ENCODE measurements around the gene PHF21A.

The PHF21A gene

DNA sequence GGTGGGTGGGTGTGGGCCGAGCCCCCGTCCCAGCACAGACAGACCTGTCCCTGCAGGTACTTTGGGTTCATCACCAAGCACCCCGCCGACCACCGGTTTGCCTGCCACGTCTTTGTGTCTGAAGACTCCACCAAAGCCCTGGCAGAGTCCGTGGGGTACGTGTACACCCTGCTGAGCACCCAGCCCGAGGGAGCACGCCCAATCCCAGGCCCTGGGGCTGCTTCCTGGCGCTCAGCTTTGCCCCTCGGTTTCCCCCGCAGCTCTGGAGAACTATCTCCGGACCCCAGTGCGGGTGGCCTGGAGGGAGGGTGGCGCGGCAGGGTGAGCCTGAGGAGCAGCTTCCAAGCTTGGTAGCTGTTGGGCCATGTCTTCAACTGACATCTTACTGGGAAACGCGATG lies 216.2 kb downstream of the PHF21A start:
- TF ChIP-seq, protein P1, sequence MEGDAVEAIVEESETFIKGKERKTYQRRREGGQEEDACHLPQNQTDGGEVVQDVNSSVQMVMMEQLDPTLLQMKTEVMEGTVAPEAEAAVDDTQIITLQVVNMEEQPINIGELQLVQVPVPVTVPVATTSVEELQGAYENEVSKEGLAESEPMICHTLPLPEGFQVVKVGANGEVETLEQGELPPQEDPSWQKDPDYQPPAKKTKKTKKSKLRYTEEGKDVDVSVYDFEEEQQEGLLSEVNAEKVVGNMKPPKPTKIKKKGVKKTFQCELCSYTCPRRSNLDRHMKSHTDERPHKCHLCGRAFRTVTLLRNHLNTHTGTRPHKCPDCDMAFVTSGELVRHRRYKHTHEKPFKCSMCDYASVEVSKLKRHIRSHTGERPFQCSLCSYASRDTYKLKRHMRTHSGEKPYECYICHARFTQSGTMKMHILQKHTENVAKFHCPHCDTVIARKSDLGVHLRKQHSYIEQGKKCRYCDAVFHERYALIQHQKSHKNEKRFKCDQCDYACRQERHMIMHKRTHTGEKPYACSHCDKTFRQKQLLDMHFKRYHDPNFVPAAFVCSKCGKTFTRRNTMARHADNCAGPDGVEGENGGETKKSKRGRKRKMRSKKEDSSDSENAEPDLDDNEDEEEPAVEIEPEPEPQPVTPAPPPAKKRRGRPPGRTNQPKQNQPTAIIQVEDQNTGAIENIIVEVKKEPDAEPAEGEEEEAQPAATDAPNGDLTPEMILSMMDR (IDR thresholded peaks at IDR 0.05; ENCODE audit: borderline replicate concordance, extremely low read depth, low read length, poor library complexity, severe bottlenecking) = no peak
- no peak for TF ChIP-seq EZH2 (IDR thresholded peaks at IDR 0.05; ENCODE audit: borderline replicate concordance, low read depth, low read length, severe bottlenecking)
- no peaks in the 10 kb centered on the region for H3K79me2 ChIP-seq (ENCODE audit: insufficient read depth, low read length)
- no peak overlapping the region for H3K9ac ChIP-seq (ENCODE audit: low read depth, low read length)
- H4K20me1 ChIP-seq (ENCODE audit: insufficient read depth, low read length) = peaks cover 5% of the 10 kb centered on the region; the same call in 1 of the 2 replicates
- no peak overlapping the region for H3K4me3 ChIP-seq (ENCODE audit: low read depth in 1 of 2, low read length in 2 of 2)
- H3K4me1 ChIP-seq (ENCODE audit: insufficient read depth, low read length) = no peaks in the 10 kb centered on the region
- H3K27me3 ChIP-seq (ENCODE audit: insufficient read depth, low read length, poor library complexity) = no peaks in the 10 kb centered on the region
- H3K4me2 ChIP-seq (ENCODE audit: insufficient read depth, low read length) = no peak overlapping the region
- no peaks in the 10 kb centered on the region for H3K9me3 ChIP-seq (ENCODE audit: insufficient read depth, low read length, severe bottlenecking)
- ATAC-seq (ENCODE audit: insufficient read depth, low read depth) = no peak
- no peak overlapping the region for H3K27ac ChIP-seq (ENCODE audit: low read length)
- no peak overlapping the region for H2AFZ ChIP-seq (ENCODE audit: low read depth, low read length)
- DNase-seq = no peak
- peaks cover 10% of the 10 kb centered on the region; the same call in 1 of the 2 replicates for H3K36me3 ChIP-seq (ENCODE audit: insufficient read depth, low read length)

DNA sequence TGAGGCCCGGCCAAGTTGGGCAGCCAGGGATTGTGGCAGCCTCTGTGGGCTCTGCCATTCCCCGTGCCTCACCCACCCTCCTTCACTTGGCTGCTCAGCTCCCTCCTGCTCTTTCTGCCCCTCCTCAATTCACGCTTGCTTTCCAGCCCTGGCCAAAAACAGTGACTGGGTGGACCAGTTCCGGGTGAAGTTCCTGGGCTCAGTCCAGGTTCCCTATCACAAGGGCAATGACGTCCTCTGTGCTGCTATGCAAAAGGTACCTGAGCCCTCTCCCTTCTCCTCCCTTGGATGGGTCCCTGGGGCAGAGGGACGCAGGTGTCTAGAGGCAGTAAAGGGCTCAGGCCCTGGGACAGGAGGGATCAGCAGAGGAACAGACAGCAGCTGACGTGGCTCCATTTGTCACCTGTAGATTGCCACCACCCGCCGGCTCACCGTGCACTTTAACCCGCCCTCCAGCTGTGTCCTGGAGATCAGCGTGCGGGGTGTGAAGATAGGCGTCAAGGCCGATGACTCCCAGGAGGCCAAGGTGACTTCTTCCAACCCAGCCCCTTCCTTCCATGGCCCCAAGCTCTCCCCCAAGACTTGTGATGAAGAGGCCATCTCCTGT lies 216.8 kb downstream of the PHF21A start:
- H3K9me3 ChIP-seq (ENCODE audit: insufficient read depth, low read length, severe bottlenecking) = no peaks in the 10 kb centered on the region
- no peaks in the 10 kb centered on the region for H3K4me1 ChIP-seq (ENCODE audit: insufficient read depth, low read length)
- TF ChIP-seq, protein P1 (IDR thresholded peaks at IDR 0.05; ENCODE audit: borderline replicate concordance, extremely low read depth, low read length, poor library complexity, severe bottlenecking) = no peak
- TF ChIP-seq EZH2 (IDR thresholded peaks at IDR 0.05; ENCODE audit: borderline replicate concordance, low read depth, low read length, severe bottlenecking) = no peak
- 0 out of 2 replicates have a peak, but pooled peaks cover 4% of the 10 kb centered on the region for H3K36me3 ChIP-seq (ENCODE audit: insufficient read depth, low read length)
- no peak overlapping the region for H3K4me3 ChIP-seq (ENCODE audit: low read depth in 1 of 2, low read length in 2 of 2)
- H3K9ac ChIP-seq (ENCODE audit: low read depth, low read length) = no peak overlapping the region
- no peaks in the 10 kb centered on the region for H3K79me2 ChIP-seq (ENCODE audit: insufficient read depth, low read length)
- H2AFZ ChIP-seq (ENCODE audit: low read depth, low read length) = no peak overlapping the region
- DNase-seq (no peak), ATAC-seq (ENCODE audit: insufficient read depth, low read depth) (no peak)
- H3K27me3 ChIP-seq (ENCODE audit: insufficient read depth, low read length, poor library complexity) = no peaks in the 10 kb centered on the region
- no peak overlapping the region for H3K27ac ChIP-seq (ENCODE audit: low read length)
- no peaks in the 10 kb centered on the region; the same call in 1 of the 2 replicates for H4K20me1 ChIP-seq (ENCODE audit: insufficient read depth, low read length)
- no peak overlapping the region for H3K4me2 ChIP-seq (ENCODE audit: insufficient read depth, low read length)

DNA sequence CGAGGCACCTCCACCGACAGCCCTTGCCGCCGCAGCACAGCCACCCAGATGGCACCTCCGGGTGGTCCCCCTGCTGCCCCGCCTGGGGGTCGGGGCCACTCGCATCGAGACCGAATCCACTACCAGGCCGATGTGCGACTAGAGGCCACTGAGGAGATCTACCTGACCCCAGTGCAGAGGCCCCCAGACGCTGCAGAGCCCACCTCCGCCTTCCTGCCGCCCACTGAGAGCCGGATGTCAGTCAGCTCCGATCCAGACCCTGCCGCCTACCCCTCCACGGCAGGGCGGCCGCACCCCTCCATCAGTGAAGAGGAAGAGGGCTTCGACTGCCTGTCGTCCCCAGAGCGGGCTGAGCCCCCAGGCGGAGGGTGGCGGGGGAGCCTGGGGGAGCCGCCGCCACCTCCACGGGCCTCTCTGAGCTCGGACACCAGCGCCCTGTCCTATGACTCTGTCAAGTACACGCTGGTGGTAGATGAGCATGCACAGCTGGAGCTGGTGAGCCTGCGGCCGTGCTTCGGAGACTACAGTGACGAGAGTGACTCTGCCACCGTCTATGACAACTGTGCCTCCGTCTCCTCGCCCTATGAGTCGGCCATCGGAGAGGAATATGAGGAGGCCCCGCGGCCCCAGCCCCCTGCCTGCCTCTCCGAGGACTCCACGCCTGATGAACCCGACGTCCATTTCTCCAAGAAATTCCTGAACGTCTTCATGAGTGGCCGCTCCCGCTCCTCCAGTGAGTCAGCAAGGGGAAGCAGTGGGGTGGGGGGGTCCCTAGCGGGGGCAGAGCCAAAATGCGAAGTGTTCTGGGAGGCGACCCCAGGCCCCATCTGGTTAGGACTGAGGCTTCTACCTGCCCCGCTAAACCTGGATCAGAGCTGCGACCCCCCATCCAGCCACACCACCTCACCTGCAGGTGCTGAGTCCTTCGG lies 218.5 kb downstream of the PHF21A start:
- Histone ChIP-seq H3K27ac (ENCODE audit: low read length) (no peak overlapping the region), H3K4me1 (ENCODE audit: insufficient read depth, low read length) (no peaks in the 10 kb centered on the region), H3K79me2 (ENCODE audit: insufficient read depth, low read length) (no peaks in the 10 kb centered on the region), H4K20me1 (ENCODE audit: insufficient read depth, low read length) (peaks cover 5% of the 10 kb centered on the region; the same call in 1 of the 2 replicates), H3K4me2 (ENCODE audit: insufficient read depth, low read length) (no peak overlapping the region), H2AFZ (ENCODE audit: low read depth, low read length) (no peak overlapping the region), H3K9me3 (ENCODE audit: insufficient read depth, low read length, severe bottlenecking) (no peaks in the 10 kb centered on the region), H3K27me3 (ENCODE audit: insufficient read depth, low read length, poor library complexity) (no peaks in the 10 kb centered on the region), H3K36me3 (ENCODE audit: insufficient read depth, low read length) (no peaks in the 10 kb centered on the region), H3K4me3 (ENCODE audit: low read depth in 1 of 2, low read length in 2 of 2) (no peak overlapping the region), H3K9ac (ENCODE audit: low read depth, low read length) (no peak overlapping the region)
- TF ChIP-seq, protein P1 (IDR thresholded peaks at IDR 0.05; ENCODE audit: borderline replicate concordance, extremely low read depth, low read length, poor library complexity, severe bottlenecking) = no peak
- TF ChIP-seq EZH2 (IDR thresholded peaks at IDR 0.05; ENCODE audit: borderline replicate concordance, low read depth, low read length, severe bottlenecking) = no peak
- DNase-seq (no peak), ATAC-seq (ENCODE audit: insufficient read depth, low read depth) (no peak)

Measured in DND-41 (cell line).